ENCODE data around the gene MRAP2.
"Not testable (repeated sequence)": the region's sequence is repeated elsewhere in the genome, so short reads cannot be mapped to it uniquely, and the experiment has no call there.

The MRAP2 gene

GRCh38 chr6:84078335-84078734, 44.8 kb downstream of the MRAP2 start:
- no peak for DNase-seq

DNA sequence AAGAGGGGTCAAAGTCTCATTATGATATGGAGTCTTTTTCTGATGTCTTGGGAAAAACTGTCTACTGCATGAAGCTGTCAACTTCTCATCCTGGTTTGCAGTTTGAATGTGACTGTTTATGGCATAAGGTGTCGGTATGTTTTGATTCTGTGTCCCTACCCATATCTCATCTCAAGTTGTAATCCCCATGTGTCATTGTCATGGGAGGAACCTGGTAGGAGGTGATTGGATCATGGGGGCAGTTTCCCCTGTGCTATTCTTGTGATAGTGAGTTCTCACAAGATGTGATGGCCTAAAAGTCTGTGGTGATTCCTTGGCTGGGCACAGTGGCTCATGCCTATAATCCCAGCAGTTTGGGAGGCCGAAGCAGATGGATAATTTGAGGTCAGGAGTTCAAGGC, 47.6 kb downstream of the MRAP2 start:
- DNase-seq: no peak

DNA sequence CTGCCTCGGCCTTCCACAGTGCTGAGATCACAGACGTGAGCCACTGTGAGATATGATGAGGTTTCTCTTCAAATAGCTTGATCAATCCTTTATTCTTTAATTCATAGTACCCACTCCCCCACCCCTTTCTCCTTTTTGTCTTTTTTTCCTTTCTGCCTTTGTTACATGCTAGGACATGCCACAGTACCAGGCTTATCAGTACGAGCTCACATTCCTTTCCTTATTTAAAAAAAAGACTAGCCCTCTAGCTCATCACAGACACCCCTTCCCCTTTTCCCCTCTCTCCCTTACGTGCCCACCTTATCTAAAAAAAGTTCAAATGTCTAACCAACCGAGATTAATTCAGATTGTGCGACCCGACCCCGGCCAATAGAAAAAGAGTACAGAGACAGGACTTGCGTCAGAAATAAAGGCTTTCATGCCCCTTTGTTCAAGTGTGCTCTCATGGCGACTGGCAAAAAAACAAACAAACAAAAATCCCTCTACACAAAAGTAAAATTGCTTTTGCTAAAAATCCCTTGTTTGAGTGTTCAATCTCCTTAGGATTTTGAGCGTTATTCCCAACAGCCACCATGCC, 49.2 kb downstream of the MRAP2 start:
- DNase-seq: no peak

DNA sequence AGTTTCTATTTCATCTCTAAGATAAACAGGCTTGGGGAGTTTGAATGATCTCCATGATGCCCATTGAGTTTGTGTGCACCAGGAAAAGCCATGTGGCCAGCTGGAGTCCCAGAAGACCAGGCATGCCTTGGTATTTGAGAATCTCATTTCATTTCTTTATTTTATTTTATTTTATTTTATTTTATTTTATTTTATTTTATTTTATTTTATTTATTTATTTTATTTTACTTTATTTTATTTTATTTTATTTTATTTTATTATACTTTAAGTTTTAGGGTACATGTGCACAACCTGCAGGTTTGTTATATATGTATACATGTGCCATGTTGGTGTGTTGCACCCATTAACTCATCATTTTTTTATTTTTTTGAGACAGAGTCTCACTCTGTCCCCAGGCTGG, 51.1 kb downstream of the MRAP2 start:
- DNase-seq: not testable (repeated sequence)

DNA sequence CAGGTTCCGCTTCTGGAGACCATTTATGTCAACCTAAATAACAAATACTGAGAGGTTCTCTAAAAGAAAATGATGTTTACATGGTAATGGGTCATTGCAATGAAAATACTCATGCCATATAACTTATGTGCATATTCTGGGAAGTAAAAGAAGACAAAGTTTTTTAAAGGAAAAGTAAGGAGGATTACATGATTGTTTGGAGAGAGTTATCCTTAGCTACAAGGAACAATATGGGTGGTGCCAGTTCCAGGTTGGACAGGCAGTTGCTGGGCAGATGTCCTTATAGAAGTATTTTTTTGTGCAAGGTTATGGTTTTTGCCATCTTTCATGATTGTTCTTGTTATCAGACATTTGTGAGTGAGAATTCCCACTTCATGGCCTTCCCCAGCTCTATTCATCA, 52.5 kb downstream of the MRAP2 start:
- DNase-seq: no peak

- DNase-seq: no peak
Measured at GRCh38 chr6:84086545-84087429, 53.2 kb downstream of the MRAP2 start.

- no peak for DNase-seq
Measured at GRCh38 chr6:84089081-84089480, 55.5 kb downstream of the MRAP2 start.

DNA sequence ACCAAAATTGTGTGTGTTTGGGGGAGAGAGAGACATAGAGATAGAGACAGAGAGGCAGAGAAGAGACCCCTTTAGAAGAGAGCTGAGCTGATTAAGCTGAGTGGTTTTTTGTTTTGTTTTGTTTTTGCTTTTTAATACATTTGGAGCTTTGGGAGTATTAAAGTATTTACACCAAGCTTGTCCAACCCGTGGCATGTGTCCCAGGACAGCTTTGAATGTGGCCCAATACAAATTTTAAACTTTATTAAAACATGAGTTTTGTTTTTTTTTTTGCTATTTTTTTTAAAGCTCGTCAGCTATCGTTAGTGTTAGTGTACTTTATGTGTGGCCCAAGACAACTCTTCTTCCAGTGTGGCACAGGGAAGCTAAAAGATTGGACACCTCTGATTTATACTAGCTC, 56.0 kb downstream of the MRAP2 start:
- DNase-seq: no peak

GRCh38 chr6:84093441-84094435, 60.2 kb downstream of the MRAP2 start:
- DNase-seq: no peak

DNA sequence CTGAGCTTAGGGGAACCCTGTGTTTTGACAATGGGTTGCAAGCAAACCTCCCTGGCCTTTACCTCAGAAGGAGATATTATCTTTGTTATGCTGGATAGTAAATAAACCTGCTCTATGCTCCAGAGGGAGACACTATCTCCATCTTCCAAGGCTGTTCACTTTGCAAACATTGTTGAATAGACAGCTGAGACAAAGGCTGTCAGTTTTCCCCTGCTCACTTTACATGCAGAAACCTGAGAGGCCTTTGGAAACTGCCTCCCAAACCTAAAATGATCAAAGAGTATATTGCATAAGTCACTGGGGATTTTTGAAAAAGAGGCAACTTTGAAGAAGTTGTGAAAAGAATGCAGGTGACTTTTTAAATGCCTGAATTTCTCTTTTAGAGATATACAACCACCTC, 61.6 kb downstream of the MRAP2 start:
- no peak for DNase-seq

DNA sequence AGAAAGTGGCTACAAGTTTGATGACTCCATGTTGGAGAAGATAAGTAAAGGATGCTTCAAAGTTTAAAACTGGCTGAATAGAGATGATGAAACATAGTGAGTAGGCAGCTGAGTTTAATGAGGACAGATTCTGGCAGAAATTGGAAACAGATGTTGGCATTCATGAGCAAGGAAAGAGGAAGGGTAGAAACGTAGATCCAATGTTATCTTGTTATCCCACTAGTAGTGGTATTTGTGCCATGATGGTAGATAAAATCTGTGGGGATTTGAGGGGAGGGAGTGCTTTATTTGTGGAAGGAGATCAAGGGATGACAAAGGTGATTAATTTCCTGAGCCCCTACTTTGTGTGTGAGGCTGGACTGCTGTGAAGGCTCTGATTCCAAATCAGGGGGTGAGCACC, 69.5 kb downstream of the MRAP2 start:
- no peak for DNase-seq

DNA sequence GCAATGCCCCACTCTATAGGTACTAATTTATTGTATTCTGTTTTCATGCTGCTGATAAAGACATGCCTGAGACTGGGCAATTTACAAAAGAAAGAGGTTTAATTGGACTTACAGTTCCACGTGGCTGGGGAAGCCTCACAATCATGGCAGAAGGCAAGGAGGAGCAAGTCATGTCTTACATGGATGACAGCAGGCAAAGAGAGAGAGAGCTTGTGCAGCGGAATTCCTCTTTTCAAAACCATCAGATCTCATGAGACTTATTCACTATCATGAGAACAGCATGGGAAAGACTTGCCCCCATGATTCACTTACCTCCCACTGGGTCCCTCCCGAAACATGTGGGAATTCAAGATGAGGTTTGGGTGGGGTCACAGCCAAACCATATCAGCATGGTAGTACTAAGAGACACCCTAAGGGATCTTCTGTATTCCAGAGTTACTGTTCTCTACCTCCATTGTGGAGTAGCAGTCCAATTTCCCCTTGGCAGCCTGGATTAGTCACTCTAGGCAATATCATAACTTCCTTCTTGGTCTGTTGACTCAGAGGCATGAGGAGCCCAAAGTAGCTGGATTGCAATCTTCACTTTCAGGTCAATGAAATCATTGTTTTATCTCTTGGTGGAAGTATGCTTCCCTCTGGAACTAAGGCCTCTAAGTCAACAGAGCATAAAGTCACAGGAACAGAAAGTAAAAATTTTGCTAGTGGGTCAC, 71.8 kb downstream of the MRAP2 start:
- not testable (repeated sequence) for DNase-seq

DNA sequence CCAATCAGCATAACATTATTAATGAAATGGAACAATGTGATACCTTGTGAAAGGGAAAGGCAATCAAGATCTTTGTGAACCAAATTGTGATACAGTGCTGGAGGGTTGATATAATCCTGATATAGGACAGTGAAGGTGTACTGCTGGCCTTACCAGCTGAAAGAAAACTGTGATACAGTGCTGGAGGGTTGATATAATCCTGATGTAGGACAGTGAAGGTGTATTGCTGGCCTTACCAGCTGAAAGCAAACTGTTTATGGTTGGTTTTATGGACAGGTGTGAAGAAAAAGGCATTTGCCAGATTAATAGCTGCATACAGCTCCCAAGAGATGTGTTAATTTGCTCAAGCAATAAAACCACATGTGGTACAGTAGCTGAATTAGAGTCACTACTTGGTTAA, 73.9 kb downstream of the MRAP2 start:
- no peak for DNase-seq

GRCh38 chr6:84111351-84111750, 77.8 kb downstream of the MRAP2 start:
- DNase-seq: not testable (repeated sequence)

DNA sequence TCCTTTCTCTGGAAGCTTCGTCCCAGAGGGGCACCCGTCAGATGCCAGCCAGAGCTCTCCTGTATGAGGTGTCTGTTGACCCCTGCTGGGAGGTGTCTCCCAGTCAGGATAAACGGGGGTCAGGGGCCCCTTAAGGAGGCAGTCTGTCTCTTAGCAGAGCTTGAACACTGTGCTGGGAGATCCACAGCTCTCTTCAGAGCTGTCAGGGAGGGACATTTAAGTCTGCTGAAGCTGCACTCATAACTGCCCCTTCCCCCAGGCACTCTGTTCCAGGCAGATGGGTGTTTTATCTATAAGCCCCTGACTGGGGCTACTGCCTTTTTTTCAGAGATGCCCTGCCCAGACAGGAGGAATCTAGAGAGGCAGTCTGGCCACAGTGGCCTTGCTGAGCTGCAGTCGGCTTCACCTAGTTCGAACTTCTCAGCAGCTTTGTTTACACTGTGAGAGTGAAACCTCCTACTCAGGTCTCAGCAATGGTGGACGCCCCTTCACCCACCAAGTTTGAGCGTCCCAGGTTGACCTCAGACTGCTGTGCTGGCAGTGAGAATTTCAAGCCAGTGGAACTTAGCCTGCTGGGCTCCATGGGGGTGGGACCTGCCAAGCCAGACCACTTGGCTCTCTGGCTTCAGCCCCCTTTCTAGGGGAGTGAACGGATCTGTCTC, 81.5 kb downstream of the MRAP2 start:
- not testable (repeated sequence) for DNase-seq

GRCh38 chr6:84118191-84118590, 84.6 kb downstream of the MRAP2 start:
- no peak for DNase-seq

DNA sequence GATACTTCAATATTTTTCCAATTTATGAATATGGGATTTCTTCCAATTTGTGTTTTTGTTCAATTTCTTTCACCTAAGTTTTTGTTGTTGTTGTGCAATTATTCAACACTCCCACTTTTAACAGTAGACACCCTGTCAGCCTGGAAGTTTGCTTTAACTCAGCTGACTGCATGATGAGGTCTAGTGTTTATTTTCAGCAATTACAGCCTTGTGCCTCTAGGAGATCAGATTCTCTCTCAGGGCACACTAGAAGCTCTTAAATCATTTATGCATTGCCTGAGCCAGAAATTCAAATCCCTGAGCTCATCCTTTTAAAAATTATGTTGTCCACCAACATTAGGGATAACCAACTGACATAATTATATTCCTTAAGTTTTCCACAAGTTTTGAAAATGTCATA, 85.7 kb downstream of the MRAP2 start:
- no peak for DNase-seq

- DNase-seq: no peak
Measured at GRCh38 chr6:84123186-84123585, 89.6 kb downstream of the MRAP2 start.

- not testable (repeated sequence) for DNase-seq
Measured at GRCh38 chr6:84129588-84129987, 96.0 kb downstream of the MRAP2 start.

DNA sequence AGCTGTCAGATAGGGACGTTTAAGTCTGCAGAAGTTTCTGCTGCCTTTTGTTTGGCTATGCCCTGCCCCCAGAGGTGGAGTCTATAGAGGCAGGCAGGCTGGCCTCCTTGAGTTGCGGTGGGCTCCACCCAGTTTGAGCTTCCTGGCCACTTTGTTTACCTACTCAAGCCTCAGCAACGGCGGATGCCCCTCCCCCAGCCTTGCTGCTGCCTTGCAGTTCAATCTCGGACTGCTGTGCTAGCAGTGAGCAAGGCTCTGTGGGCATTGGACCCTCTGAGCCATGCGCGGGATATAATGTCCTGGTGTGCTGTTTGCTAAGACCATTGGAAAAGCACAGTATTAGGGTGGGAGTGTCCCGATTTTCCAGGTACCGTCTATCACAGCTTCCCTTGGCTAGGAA, 99.8 kb downstream of the MRAP2 start:
- not testable (repeated sequence) for DNase-seq

GRCh38 chr6:84135291-84135690, 101.7 kb downstream of the MRAP2 start:
- DNase-seq: no peak
